K562 (cell line): ENCODE measurements around the gene GANAB. TPM values are rescaled to one million over a fixed set of nuclear protein-coding genes. Genes with fewer than 3 reads are reported as not detected.

Experiments
- ATAC-seq: fragments of 200-7000 bp; cut with Tn5 transposase; 3 replicates; pipeline ENCODE4 v1.9.1; 2020; ENCODE audit warnings: moderate library complexity
- BruUV-seq: library from RNA; stranded (reverse); fragments of 400-500 nt; replicated peaks from 2 replicates; lab custom pipeline; 2021; lab: Mats Ljungman, UMichigan
- CTCF ChIA-PET: fragments of 300-600 bp; formaldehyde crosslinking; extraction: SDS; loops from one replicate; lab custom pipeline; 2021; ENCODE audit warnings: low intra/inter-chr PET ratio; lab: Yijun Ruan, JAX
- POLR2A ChIA-PET: fragments of 300-600, 350-650 bp; sonication (Branson Sonifier 250); formaldehyde crosslinking; extraction: SDS; loops from one replicate; lab custom pipeline; 2021; ENCODE audit warnings: antibody characterized with exemption, inconsistent platforms; lab: Yijun Ruan, JAX
- DNase-seq, 4 experiments: peaks; one replicate each; pipeline versions ENCODE4 v3.0.0 to v3.0.0-alpha.2; 2011 to 2018; ENCODE audit warnings: low spot score in 3 of 4, mixed read lengths in 3 of 4; ENCODE audit errors: extremely low read depth in 1 of 4
- FAIRE-seq: peaks from 2 replicates; lab custom pipeline; 2011; peaks lifted over from hg19 to GRCh38; lab: Jason Lieb, UNC
- H2AFZ ChIP-seq: 2 replicates; pipeline ENCODE4 v1.6.0; 2011; ENCODE audit warnings: low read depth, low read length, control low read depth, inconsistent platforms
- H3K27ac ChIP-seq: fragments of 200-600 bp; 3 replicates; pipeline ENCODE4 v1.8.0; 2011; ENCODE audit warnings: low read depth, mild to moderate bottlenecking, control low read depth, inconsistent platforms, low read length, moderate library complexity, mixed read lengths; ENCODE audit errors: extremely low read depth
- H3K27me3 ChIP-seq, 2 experiments: fragments of 300-600 bp in 1 of 2; 2 replicates in 1 of 2; 3 replicates in 1 of 2; pipeline versions ENCODE4 v1.6.0 to v1.8.0; 2011; ENCODE audit warnings: inconsistent platforms in 2 of 2, low read length in 2 of 2, mild to moderate bottlenecking in 1 of 2, mixed read lengths in 1 of 2, moderate library complexity in 1 of 2; ENCODE audit not compliant: control insufficient read depth in 2 of 2, insufficient read depth in 2 of 2
- H3K36me3 ChIP-seq: fragments of 300-600 bp; 3 replicates; pipeline ENCODE4 v1.8.0; 2011; ENCODE audit warnings: mild to moderate bottlenecking, low read length, inconsistent platforms; ENCODE audit not compliant: control insufficient read depth, insufficient read depth
- H3K4me1 ChIP-seq, 2 experiments: fragments of 200-600 bp in 1 of 2; replicated peaks in 1 of 2; 2 replicates in 1 of 2; 3 replicates in 1 of 2; pipeline versions ENCODE4 v1.5.1 to v1.8.0; 2011; ENCODE audit warnings: inconsistent platforms in 2 of 2, low read length in 2 of 2, mild to moderate bottlenecking in 1 of 2, mixed read lengths in 1 of 2, moderate library complexity in 1 of 2; ENCODE audit not compliant: control insufficient read depth in 2 of 2, insufficient read depth in 2 of 2
- H3K4me2 ChIP-seq: 2 replicates; pipeline ENCODE4 v1.6.1; 2011; ENCODE audit warnings: low read length, control low read depth, inconsistent platforms, mixed read lengths; ENCODE audit not compliant: insufficient read depth
- H3K4me3 ChIP-seq: fragments of 200-600 bp; sonication (generic), shearing (Covaris generic); 2 replicates; pipeline ENCODE4 v1.5.1; 2016; ENCODE audit warnings: control low read depth, inconsistent platforms
- H3K79me2 ChIP-seq: fragments of 200-600 bp; 3 replicates; pipeline ENCODE4 v1.8.0; 2011; ENCODE audit warnings: low read length, inconsistent platforms; ENCODE audit not compliant: control insufficient read depth, insufficient read depth
- H3K9ac ChIP-seq, 2 experiments: 2 replicates each; pipeline versions ENCODE4 v1.6.0 to v1.6.1; 2011; ENCODE audit warnings: low read depth in 2 of 2, low read length in 2 of 2, control low read depth in 1 of 2, inconsistent platforms in 1 of 2, mild to moderate bottlenecking in 1 of 2, mixed read lengths in 1 of 2; ENCODE audit not compliant: insufficient read depth in 1 of 2
- H3K9me1 ChIP-seq: one replicate; pipeline ENCODE4 v1.6.0; 2011; ENCODE audit warnings: inconsistent platforms, mild to moderate bottlenecking, low read length, moderate library complexity; ENCODE audit not compliant: control insufficient read depth, insufficient read depth
- H3K9me3 ChIP-seq: replicated peaks from 2 replicates; pipeline ENCODE4 v1.5.1; 2011; ENCODE audit warnings: low read depth, low read length, inconsistent platforms; ENCODE audit not compliant: control insufficient read depth, insufficient read depth
- H4K20me1 ChIP-seq: replicated peaks from 2 replicates; pipeline ENCODE4 v1.6.1; 2011; ENCODE audit warnings: low read length, inconsistent platforms, mixed read lengths; ENCODE audit not compliant: control insufficient read depth, insufficient read depth
- CC2D1A ChIP-seq: fragments of 450-650 bp; IDR thresholded peaks from 2 replicates; pipeline ENCODE4 v1.6.1; 2017; ENCODE audit warnings: mild to moderate bottlenecking
- ETV6 ChIP-seq, 3 experiments: fragments of 150-350 bp in 1 of 3; sonication (generic) in 1 of 3; formaldehyde crosslinking in 1 of 3; IDR thresholded peaks; 2 replicates each; pipeline versions ENCODE4 v1.6.1 to v1.8.0; 2014 to 2022; ENCODE audit warnings: borderline replicate concordance in 2 of 3, low read depth in 2 of 3, antibody characterized with exemption in 1 of 3, low read length in 1 of 3, mild to moderate bottlenecking in 1 of 3, missing genetic modification reagents in 1 of 3
- FUS ChIP-seq: fragments of 200-400 bp; formaldehyde crosslinking; optimal IDR thresholded peaks from 2 replicates; pipeline ENCODE3; 2017; ENCODE audit warnings: low read depth, low read length
- HMBOX1 ChIP-seq: sonication (generic); IDR thresholded peaks from 2 replicates; pipeline ENCODE4 v1.6.1; 2016
- MECOM ChIP-seq: fragments of 250-450 bp; sonication (Bioruptor Pico); IDR thresholded peaks from 2 replicates; pipeline ENCODE4 v1.8.0; 2022; ENCODE audit warnings: inconsistent platforms
- NFE2 ChIP-seq: IDR thresholded peaks from 2 replicates; pipeline ENCODE4 v1.6.1; 2014; ENCODE audit warnings: antibody characterized with exemption, low read depth
- NR0B1 ChIP-seq: fragments of 450-650 bp; IDR thresholded peaks from one replicate; pipeline ENCODE4 v1.6.1; 2018; ENCODE audit warnings: mild to moderate bottlenecking, moderate library complexity; ENCODE audit not compliant: partially characterized antibody
- NR2F6 ChIP-seq: fragments of 450-650 bp; formaldehyde crosslinking; IDR thresholded peaks from 2 replicates; pipeline ENCODE4 v1.4.0; 2020; ENCODE audit warnings: mild to moderate bottlenecking
- ZBTB1 ChIP-seq: sonication (generic); formaldehyde crosslinking; IDR thresholded peaks from 2 replicates; pipeline ENCODE4 v1.8.1; 2023; ENCODE audit warnings: missing genetic modification reagents, low read depth, mild to moderate bottlenecking, borderline replicate concordance
- ZNF232 ChIP-seq: sonication (generic); formaldehyde crosslinking; IDR thresholded peaks from 2 replicates; pipeline ENCODE4 v1.8.0; 2022; ENCODE audit warnings: mild to moderate bottlenecking, missing genetic modification reagents
- ZNF3 ChIP-seq: fragments of 250-450 bp; sonication (Bioruptor Pico); IDR thresholded peaks from 2 replicates; pipeline ENCODE4 v1.5.0; 2021; ENCODE audit warnings: mild to moderate bottlenecking, moderate library complexity
- ZNF311 ChIP-seq: fragments of 250-450 bp; sonication (Bioruptor Pico); IDR thresholded peaks from 2 replicates; pipeline ENCODE4 v1.4.0; 2020; ENCODE audit warnings: mild to moderate bottlenecking, moderate library complexity
- WGBS: fragments of 100-300 bp; shearing (Covaris generic); methylation state at CpG from one replicate; pipeline ENCODE4 v1.1.6; 2016; ENCODE audit warnings: low coverage, mixed read lengths; ENCODE audit not compliant: insufficient coverage; ENCODE audit errors: missing lambda C conversion rate; 5-methylcytosine and 5-hydroxymethylcytosine counted together
- in situ Hi-C: fragments of 300-500 bp; cut with MboI; formaldehyde crosslinking; loops from 4 replicates; pipeline ENCODE4 v1.15.0; 2018; ENCODE audit warnings: inconsistent platforms, mixed read lengths
- intact Hi-C: fragments of 100-400 bp; cut with micrococcal nuclease; formaldehyde crosslinking; loops from 2 replicates; pipeline ENCODE4 v1.14.2; 2022
- polyA plus RNA-seq, 8 experiments: library from polyadenylated mRNA; depleted of rRNA in 4 of 8; stranded (reverse) in 5 of 8; unstranded in 3 of 8; fragments of >200 nt; fragmentation: Nextera tagmentation in 2 of 8; fragmentation: Illumina TruSeq in 1 of 8; extraction: Ambion mirVana in 2 of 8; extraction: Trizol in 1 of 8; gene quantifications; 2 replicates each; pipeline versions ENCODE4 v1.2.1 to v1.2.3, GENCODE V29; 2011 to 2014; ENCODE audit warnings: inconsistent platforms in 1 of 8, missing spikeins in 1 of 8
- total RNA-seq, 7 experiments: library from RNA; depleted of rRNA in 6 of 7; stranded (reverse); fragments of >200 nt in 6 of 7; fragmentation: Illumina TruSeq in 2 of 7; extraction: Trizol in 2 of 7; gene quantifications; 2 replicates each; pipeline versions ENCODE4 v1.2.1 to v1.2.3, GENCODE V29; 2011 to 2021; ENCODE audit warnings: low replicate concordance in 1 of 7
- TF ChIP-seq, protein P1 (sequence below): fragments of 450-650 bp; formaldehyde crosslinking; IDR thresholded peaks from 2 replicates; pipeline ENCODE4 v1.4.0; 2020; ENCODE audit warnings: mild to moderate bottlenecking, moderate library complexity

Gene GANAB
- total and polyA plus RNA-seq, 9 of the 15 experiments (the other 6 are each of a cell fraction or from before 2014, with no cell fraction given) = 6.5 to 284 (median 161) TPM

GRCh38 chr11:62602141-62603071 is 44.0 kb downstream of the GANAB start:
- Histone ChIP-seq H2AFZ (peak overlapping the region; percentile 95), H3K4me1 (peaks cover 14 to 43% of the 10 kb centered on the region in 2 experiments; a peak in 4 of 5 replicates), H3K79me2 (peaks cover 44% of the 10 kb centered on the region), H3K9ac (peak overlapping the region; percentile 80 to 97), H3K4me3 (peak overlapping the region; percentile 95), H3K27ac (peak overlapping the region; percentile 87), H3K4me2 (peak overlapping the region; percentile 95), H4K20me1 (no peaks in the 10 kb centered on the region), H3K27me3 (no peaks in the 10 kb centered on the region), H3K9me1 (no peaks in the 10 kb centered on the region), H3K9me3 (no peaks in the 10 kb centered on the region), H3K36me3 (peaks cover 70% of the 10 kb centered on the region)
- peak; percentile 31 for ATAC-seq
- no TSS peak for BruUV-seq
- intact Hi-C loops = loop anchor here (5.0 kb wide), 1 partner anchor 70 kb away; the partner anchor contains the start of genes LBHD1 and UQCC3
- ChIA-PET CTCF (no interaction called here), POLR2A (interaction anchor here (0.6 to 2.7 kb wide), 18 partner anchors 8 to 1113 kb away, joined by 3 to 45 read pairs (median 6); partner anchors contain the start of genes B3GAT3, C11orf98, CSKMT and EEF1G)
- FAIRE-seq = peak; percentile 23
- 48% methylated on average over 48 of the region's 96 CpGs for WGBS
- in situ Hi-C loops = no loop called here
- DNase-seq = peak; percentile 83 to 86 (median 85)
- TF ChIP-seq ETV6 (IDR thresholded peaks at IDR 0.05; ENCODE audit: borderline replicate concordance in 1 of 2, low read depth in 2 of 2, low read length in 1 of 2) (no peak), ETV6 (CRISPR knock-in tag; IDR thresholded peaks at IDR 0.05; ENCODE audit: borderline replicate concordance) (no peak), NFE2 (no peak), FUS (no peak), ZNF311 (CRISPR knock-in tag) (no peak), HMBOX1 (no peak), CC2D1A (no peak), NR2F6 (CRISPR knock-in tag) (0 out of 2 replicates have a peak, but pooled peaks have one; percentile 32), ZNF232 (CRISPR knock-in tag) (no peak), ZBTB1 (CRISPR knock-in tag) (no peak; the same call in 1 of the 2 replicates), MECOM (no peak), NR0B1 (no peak), ZNF3 (no peak)
- TF ChIP-seq, protein P1, sequence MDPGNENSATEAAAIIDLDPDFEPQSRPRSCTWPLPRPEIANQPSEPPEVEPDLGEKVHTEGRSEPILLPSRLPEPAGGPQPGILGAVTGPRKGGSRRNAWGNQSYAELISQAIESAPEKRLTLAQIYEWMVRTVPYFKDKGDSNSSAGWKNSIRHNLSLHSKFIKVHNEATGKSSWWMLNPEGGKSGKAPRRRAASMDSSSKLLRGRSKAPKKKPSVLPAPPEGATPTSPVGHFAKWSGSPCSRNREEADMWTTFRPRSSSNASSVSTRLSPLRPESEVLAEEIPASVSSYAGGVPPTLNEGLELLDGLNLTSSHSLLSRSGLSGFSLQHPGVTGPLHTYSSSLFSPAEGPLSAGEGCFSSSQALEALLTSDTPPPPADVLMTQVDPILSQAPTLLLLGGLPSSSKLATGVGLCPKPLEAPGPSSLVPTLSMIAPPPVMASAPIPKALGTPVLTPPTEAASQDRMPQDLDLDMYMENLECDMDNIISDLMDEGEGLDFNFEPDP (CRISPR knock-in tag) = no peak
